HEK293 (cell line): ENCODE data around the gene TINAGL1.

Source experiments
- CTCF ChIA-PET: fragments of 350-600 bp; formaldehyde crosslinking; extraction: SDS; loops from one replicate; lab custom pipeline; 2021; ENCODE audit warnings: antibody characterized with exemption; lab: Yijun Ruan, JAX
- POLR2A ChIA-PET: fragments of 300-600 bp; formaldehyde crosslinking; extraction: SDS; loops from one replicate; lab custom pipeline; 2020; ENCODE audit warnings: antibody characterized with exemption, inconsistent platforms; lab: Yijun Ruan, JAX
- H3K27ac ChIP-seq: fragments of 200-500 bp; sonication (Bioruptor generic); 2 replicates; pipeline ENCODE4 v1.5.1; 2014; ENCODE audit warnings: low read depth, low read length, control low read depth, inconsistent platforms; ENCODE audit errors: extremely low read depth
- H3K36me3 ChIP-seq, 2 experiments: fragments of 200-500 bp in 1 of 2; sonication (Bioruptor generic) in 1 of 2; 1 replicate in 1 of 2; 2 replicates in 1 of 2; pipeline ENCODE4 v1.5.1; 2014 to 2017; ENCODE audit warnings: inconsistent platforms in 2 of 2, low read length in 2 of 2; ENCODE audit not compliant: control insufficient read depth in 2 of 2, insufficient read depth in 1 of 2
- H3K4me1 ChIP-seq: fragments of 200-500 bp; sonication (Bioruptor generic); 2 replicates; pipeline ENCODE4 v1.5.1; 2014; ENCODE audit warnings: mild to moderate bottlenecking, low read length, inconsistent platforms; ENCODE audit not compliant: control insufficient read depth, insufficient read depth
- H3K4me3 ChIP-seq: 2 replicates; pipeline ENCODE4 v1.5.1; 2011; ENCODE audit warnings: low read depth, mild to moderate bottlenecking, control low read depth, low read length, moderate library complexity
- H3K9me3 ChIP-seq: fragments of 200-500 bp; sonication (Bioruptor generic); 2 replicates; pipeline ENCODE4 v1.5.1; 2014; ENCODE audit warnings: low read depth, low read length, inconsistent platforms; ENCODE audit not compliant: control insufficient read depth, insufficient read depth
- EGR2 ChIP-seq: fragments of 450-650 bp; formaldehyde crosslinking; IDR thresholded peaks from 2 replicates; pipeline ENCODE4 v1.5.1; 2016; ENCODE audit warnings: low read depth, missing biosample characterization, missing genetic modification characterization
- GFI1B ChIP-seq: fragments of 450-650 bp; formaldehyde crosslinking; IDR thresholded peaks from 2 replicates; pipeline ENCODE4 v1.5.1; 2016; ENCODE audit warnings: missing biosample characterization, missing genetic modification characterization
- IKZF3 ChIP-seq: fragments of 450-650 bp; IDR thresholded peaks from 2 replicates; pipeline ENCODE4 v1.5.0; 2018; ENCODE audit warnings: missing biosample characterization, mild to moderate bottlenecking, missing genetic modification characterization, moderate library complexity
- INSM2 ChIP-seq: fragments of 450-650 bp; formaldehyde crosslinking; IDR thresholded peaks from 2 replicates; pipeline ENCODE4 v1.5.1; 2016; ENCODE audit warnings: missing biosample characterization, missing genetic modification characterization
- KLF17 ChIP-seq: fragments of 450-650 bp; formaldehyde crosslinking; IDR thresholded peaks from 2 replicates; pipeline ENCODE4 v1.5.1; 2016; ENCODE audit warnings: missing biosample characterization, missing genetic modification characterization
- KLF9 ChIP-seq: fragments of 450-650 bp; formaldehyde crosslinking; IDR thresholded peaks from 2 replicates; pipeline ENCODE4 v1.5.1; 2016; ENCODE audit warnings: missing biosample characterization, missing genetic modification characterization, low read depth
- MEIS1 ChIP-seq: sonication (generic); formaldehyde crosslinking; IDR thresholded peaks from 2 replicates; pipeline ENCODE4 v1.8.1; 2022; ENCODE audit warnings: missing genetic modification reagents, mild to moderate bottlenecking, borderline replicate concordance
- PRDM1 ChIP-seq: fragments of 450-650 bp; formaldehyde crosslinking; IDR thresholded peaks from 2 replicates; pipeline ENCODE4; 2016; ENCODE audit warnings: missing biosample characterization, missing genetic modification characterization
- RBAK ChIP-seq: fragments of 450-650 bp; formaldehyde crosslinking; IDR thresholded peaks from 2 replicates; pipeline ENCODE4 v1.5.1; 2016; ENCODE audit warnings: missing biosample characterization, missing genetic modification characterization
- ZEB2 ChIP-seq: fragments of 450-650 bp; formaldehyde crosslinking; IDR thresholded peaks from 2 replicates; pipeline ENCODE4 v1.5.1; 2016; ENCODE audit warnings: missing biosample characterization, missing genetic modification characterization
- ZFHX2 ChIP-seq: fragments of 450-650 bp; formaldehyde crosslinking; conservative IDR thresholded peaks from 2 replicates; pipeline ENCODE4 v1.5.1; 2016; ENCODE audit warnings: missing biosample characterization, missing genetic modification characterization
- ZNF157 ChIP-seq: fragments of 450-650 bp; formaldehyde crosslinking; IDR thresholded peaks from 2 replicates; pipeline ENCODE4 v1.5.1; 2016; ENCODE audit warnings: missing biosample characterization, missing genetic modification characterization
- ZNF174 ChIP-seq: fragments of 450-650 bp; formaldehyde crosslinking; IDR thresholded peaks from 2 replicates; pipeline ENCODE4 v1.5.0; 2017; ENCODE audit warnings: missing biosample characterization, mild to moderate bottlenecking, missing genetic modification characterization
- ZNF175 ChIP-seq: fragments of 450-650 bp; formaldehyde crosslinking; IDR thresholded peaks from 2 replicates; pipeline ENCODE4 v1.5.1; 2016; ENCODE audit warnings: missing biosample characterization, missing genetic modification characterization
- ZNF202 ChIP-seq: fragments of 450-650 bp; formaldehyde crosslinking; IDR thresholded peaks from 2 replicates; pipeline ENCODE4 v1.5.1; 2016; ENCODE audit warnings: missing biosample characterization, missing genetic modification characterization, borderline replicate concordance
- ZNF223 ChIP-seq: fragments of 450-650 bp; formaldehyde crosslinking; IDR thresholded peaks from 2 replicates; pipeline ENCODE4 v1.5.1; 2016; ENCODE audit warnings: missing biosample characterization, missing genetic modification characterization
- ZNF23 ChIP-seq: fragments of 450-650 bp; formaldehyde crosslinking; IDR thresholded peaks from 2 replicates; pipeline ENCODE4 v1.5.1; 2016; ENCODE audit warnings: missing biosample characterization, missing genetic modification characterization, borderline replicate concordance
- ZNF311 ChIP-seq: fragments of 450-650 bp; formaldehyde crosslinking; IDR thresholded peaks from 2 replicates; pipeline ENCODE4 v1.5.1; 2017; ENCODE audit warnings: missing biosample characterization, missing genetic modification characterization, borderline replicate concordance
- ZNF324 ChIP-seq: fragments of 450-650 bp; formaldehyde crosslinking; IDR thresholded peaks from 2 replicates; pipeline ENCODE4 v1.5.1; 2016; ENCODE audit warnings: missing biosample characterization, missing genetic modification characterization
- ZNF404 ChIP-seq: fragments of 450-650 bp; formaldehyde crosslinking; IDR thresholded peaks from 2 replicates; pipeline ENCODE4 v1.5.1; 2017; ENCODE audit warnings: missing biosample characterization, missing genetic modification characterization
- ZNF416 ChIP-seq: fragments of 450-650 bp; formaldehyde crosslinking; IDR thresholded peaks from 2 replicates; pipeline ENCODE4 v1.5.1; 2016; ENCODE audit warnings: missing biosample characterization, missing genetic modification characterization
- ZNF544 ChIP-seq: fragments of 450-650 bp; formaldehyde crosslinking; IDR thresholded peaks from 2 replicates; pipeline ENCODE4 v1.5.0; 2017; ENCODE audit warnings: missing biosample characterization, missing genetic modification characterization
- ZNF548 ChIP-seq: fragments of 450-650 bp; formaldehyde crosslinking; IDR thresholded peaks from 2 replicates; pipeline ENCODE4 v1.5.1; 2016; ENCODE audit warnings: missing biosample characterization, missing genetic modification characterization
- ZNF555 ChIP-seq: fragments of 450-650 bp; formaldehyde crosslinking; conservative IDR thresholded peaks from 2 replicates; pipeline ENCODE4 v1.5.1; 2017; ENCODE audit warnings: missing biosample characterization, mild to moderate bottlenecking, missing genetic modification characterization, inconsistent platforms
- ZNF596 ChIP-seq: fragments of 450-650 bp; IDR thresholded peaks from 2 replicates; pipeline ENCODE4 v1.5.0; 2018; ENCODE audit warnings: missing biosample characterization, mild to moderate bottlenecking, missing genetic modification characterization, moderate library complexity
- ZNF707 ChIP-seq: fragments of 450-650 bp; formaldehyde crosslinking; IDR thresholded peaks from 2 replicates; pipeline ENCODE4 v1.5.1; 2016; ENCODE audit warnings: missing biosample characterization, missing genetic modification characterization
- ZNF768 ChIP-seq: fragments of 450-650 bp; formaldehyde crosslinking; IDR thresholded peaks from 2 replicates; pipeline ENCODE4 v1.5.1; 2018; ENCODE audit warnings: missing biosample characterization, mild to moderate bottlenecking, missing genetic modification characterization
- ZNF837 ChIP-seq: fragments of 450-650 bp; formaldehyde crosslinking; IDR thresholded peaks from 2 replicates; pipeline ENCODE4 v1.5.1; 2016; ENCODE audit warnings: missing biosample characterization, missing genetic modification characterization
- ZSCAN30 ChIP-seq: fragments of 450-650 bp; IDR thresholded peaks from 2 replicates; pipeline ENCODE4 v1.5.1; 2018; ENCODE audit warnings: missing biosample characterization, mild to moderate bottlenecking, missing genetic modification characterization, moderate library complexity

Gene TINAGL1

GRCh38 chr1:31626223-31627207, 50.2 kb downstream of the TINAGL1 start:
- Histone ChIP-seq H3K4me3 (no peak overlapping the region), H3K27ac (no peak overlapping the region), H3K9me3 (no peaks in the 10 kb centered on the region), H3K36me3 (peaks cover 0 to 59% of the 10 kb centered on the region in 2 experiments; a peak in 1 of 3 replicates), H3K4me1 (no peaks in the 10 kb centered on the region)
- POLR2A ChIA-PET, result interaction anchor here (0.7 kb wide), 1 partner anchor 456 kb away, joined by 4 read pairs; no protein-coding TSS in a partner anchor
- CTCF ChIA-PET, result interaction anchor here (0.5 to 1.1 kb wide), 4 partner anchors 8 to 558 kb away, joined by 3 to 11 read pairs (median 4); no protein-coding TSS in a partner anchor
- TF ChIP-seq ZFHX2 (tag by site-specific recombination), result peak; percentile 80
- TF ChIP-seq EGR2 (tag by site-specific recombination), result peak; percentile 60; the same call in 1 of the 2 replicates
- TF ChIP-seq IKZF3 (tag by site-specific recombination), result no peak
- no peak for TF ChIP-seq KLF9 (tag by site-specific recombination)
- no peak for TF ChIP-seq MEIS1 (CRISPR knock-in tag)

GRCh38 chr1:31627301-31627929, 51.1 kb downstream of the TINAGL1 start:
- Histone ChIP-seq H3K9me3 (no peaks in the 10 kb centered on the region), H3K4me1 (no peaks in the 10 kb centered on the region), H3K4me3 (no peak overlapping the region), H3K27ac (no peak overlapping the region), H3K36me3 (peaks cover 0 to 68% of the 10 kb centered on the region in 2 experiments; a peak in 1 of 3 replicates)
- ChIA-PET POLR2A (no interaction called here), CTCF (interaction anchor here (1.1 kb wide), 1 partner anchor 9 kb away, joined by 11 read pairs; no protein-coding TSS in a partner anchor)
- TF ChIP-seq ZNF555 (tag by site-specific recombination) (no peak), ZNF707 (no peak), ZNF404 (no peak), ZNF174 (tag by site-specific recombination) (no peak), ZNF544 (tag by site-specific recombination) (no peak), PRDM1 (no peak)

GRCh38 chr1:31627930-31628559, 51.7 kb downstream of the TINAGL1 start:
- no peaks in the 10 kb centered on the region for H3K4me1 ChIP-seq
- CTCF ChIA-PET, result interaction anchor here (2.3 kb wide), 1 partner anchor 9 kb away, joined by 8 read pairs; no protein-coding TSS in a partner anchor
- TF ChIP-seq ZEB2 (no peak), ZNF548 (tag by site-specific recombination) (no peak), ZNF311 (tag by site-specific recombination) (no peak), ZNF416 (no peak), INSM2 (no peak), ZNF202 (tag by site-specific recombination) (no peak), ZSCAN30 (tag by site-specific recombination) (no peak), ZNF596 (tag by site-specific recombination) (no peak), KLF17 (tag by site-specific recombination) (no peak), ZNF175 (tag by site-specific recombination) (no peak), ZNF768 (tag by site-specific recombination) (no peak), ZNF837 (tag by site-specific recombination) (no peak), GFI1B (tag by site-specific recombination) (no peak), RBAK (no peak), ZNF157 (tag by site-specific recombination) (no peak), ZNF324 (no peak), ZNF544 (tag by site-specific recombination) (no peak), ZNF223 (tag by site-specific recombination) (no peak), ZNF23 (tag by site-specific recombination) (no peak)
- TF ChIP-seq, all 188 proteins: peak for 0
- POLR2A ChIA-PET, result no interaction called here
- Histone ChIP-seq H3K4me3 (no peak overlapping the region), H3K27ac (no peak overlapping the region), H3K9me3 (no peaks in the 10 kb centered on the region), H3K36me3 (peaks cover 0 to 74% of the 10 kb centered on the region in 2 experiments; a peak in 1 of 3 replicates)
